Measurements from ENCODE around the gene GABRB2.

GABRB2 gene

GRCh38 chr5:161544350-161544765, 2.2 kb downstream of the GABRB2 start:
- no peak overlapping the region for H2BK12ac ChIP-seq (ENCODE audit: low read length in 2 of 2)
- peaks cover 12% of the 10 kb centered on the region for H3K4me1 ChIP-seq (ENCODE audit: control insufficient read depth, insufficient read depth, low read depth, low read length)
- no peak overlapping the region for H2AK5ac ChIP-seq (ENCODE audit: low read length, severe bottlenecking)
- H3K4me3 ChIP-seq (ENCODE audit: insufficient read depth in 1 of 2, low read depth in 1 of 2, low read length in 2 of 2): no peak overlapping the region
- peaks cover 43 to 49% of the 10 kb centered on the region in 2 experiments for H3K27me3 ChIP-seq (ENCODE audit: control insufficient read depth in 1 of 2, insufficient read depth in 1 of 2, low read length in 2 of 2)
- no peak overlapping the region for H3K4ac ChIP-seq (ENCODE audit: low read depth in 1 of 2, low read length in 2 of 2)
- no peaks in the 10 kb centered on the region for H3K79me1 ChIP-seq (replicated peaks; ENCODE audit: low read length, poor library complexity, severe bottlenecking)
- no peak overlapping the region for H3K14ac ChIP-seq (ENCODE audit: low read length in 2 of 2)
- no peak overlapping the region for H3K27ac ChIP-seq (ENCODE audit: low read length, poor library complexity, severe bottlenecking)
- H4K8ac ChIP-seq (ENCODE audit: low read length): no peak overlapping the region
- H2BK120ac ChIP-seq (ENCODE audit: low read depth, low read length): no peak overlapping the region
- H3K18ac ChIP-seq (ENCODE audit: low read depth in 1 of 2, low read length in 2 of 2): no peak overlapping the region
- WGBS: 0% methylated on average over 7 of the region's 7 CpGs
- H2AFZ ChIP-seq (ENCODE audit: low read depth, low read length): no peak overlapping the region
- DNase-seq: peak; percentile 16
- H2BK15ac ChIP-seq (ENCODE audit: low read depth, poor library complexity, severe bottlenecking): no peak overlapping the region
- H3K4me2 ChIP-seq (ENCODE audit: low read length, poor library complexity, severe bottlenecking): no peak overlapping the region
- no peak overlapping the region for H3K23ac ChIP-seq (ENCODE audit: low read length in 2 of 2)
- H3K36me3 ChIP-seq (ENCODE audit: control insufficient read depth in 1 of 2, insufficient read depth in 2 of 2, low read depth in 1 of 2, low read length in 2 of 2): no peaks in the 10 kb centered on the region
- no peak overlapping the region for H4K91ac ChIP-seq (ENCODE audit: low read length)
- no peak overlapping the region for H3K9ac ChIP-seq (ENCODE audit: low read length)
- no peaks in the 10 kb centered on the region for H3K9me3 ChIP-seq (ENCODE audit: control insufficient read depth, low read length)
- H2BK5ac ChIP-seq (ENCODE audit: low read depth, low read length, poor library complexity, severe bottlenecking): no peak overlapping the region

- Histone ChIP-seq H2AFZ (ENCODE audit: low read depth, low read length) (no peak overlapping the region), H2AK5ac (ENCODE audit: low read length, severe bottlenecking) (no peak overlapping the region), H4K91ac (ENCODE audit: low read length) (no peak overlapping the region), H2BK120ac (ENCODE audit: low read depth, low read length) (no peak overlapping the region), H3K36me3 (ENCODE audit: control insufficient read depth in 1 of 2, insufficient read depth in 2 of 2, low read depth in 1 of 2, low read length in 2 of 2) (no peaks in the 10 kb centered on the region), H3K23ac (ENCODE audit: low read length in 2 of 2) (no peak overlapping the region), H2BK5ac (ENCODE audit: low read depth, low read length, poor library complexity, severe bottlenecking) (no peak overlapping the region), H3K9ac (ENCODE audit: low read length) (no peak overlapping the region), H3K4me1 (ENCODE audit: control insufficient read depth, insufficient read depth, low read depth, low read length) (no peaks in the 10 kb centered on the region), H3K4ac (ENCODE audit: low read depth in 1 of 2, low read length in 2 of 2) (no peak overlapping the region), H2BK12ac (ENCODE audit: low read length in 2 of 2) (no peak overlapping the region), H4K8ac (ENCODE audit: low read length) (no peak overlapping the region), H3K27me3 (ENCODE audit: control insufficient read depth in 1 of 2, insufficient read depth in 1 of 2, low read length in 2 of 2) (no peaks in the 10 kb centered on the region), H3K4me2 (ENCODE audit: low read length, poor library complexity, severe bottlenecking) (no peak overlapping the region), H3K14ac (ENCODE audit: low read length in 2 of 2) (no peak overlapping the region), H3K79me1 (replicated peaks; ENCODE audit: low read length, poor library complexity, severe bottlenecking) (no peaks in the 10 kb centered on the region), H2BK15ac (ENCODE audit: low read depth, poor library complexity, severe bottlenecking) (no peak overlapping the region), H3K18ac (ENCODE audit: low read depth in 1 of 2, low read length in 2 of 2) (no peak overlapping the region), H3K9me3 (ENCODE audit: control insufficient read depth, low read length) (no peaks in the 10 kb centered on the region), H3K4me3 (ENCODE audit: insufficient read depth in 1 of 2, low read depth in 1 of 2, low read length in 2 of 2) (no peak overlapping the region), H3K27ac (ENCODE audit: low read length, poor library complexity, severe bottlenecking) (no peak overlapping the region)
- no peak for DNase-seq
- 36% methylated on average over 1 of the region's 1 CpG for WGBS
These were observed 7.5 kb downstream of the GABRB2 start for GRCh38 chr5:161539016-161539415.

GRCh38 chr5:161535762-161536161, 10.8 kb downstream of the GABRB2 start:
- 46% methylated on average over 1 of the region's 2 CpGs for WGBS
- Histone ChIP-seq H3K79me1 (replicated peaks; ENCODE audit: low read length, poor library complexity, severe bottlenecking) (no peaks in the 10 kb centered on the region), H3K23ac (ENCODE audit: low read length in 2 of 2) (no peak overlapping the region), H2BK12ac (ENCODE audit: low read length in 2 of 2) (no peak overlapping the region), H2BK5ac (ENCODE audit: low read depth, low read length, poor library complexity, severe bottlenecking) (no peak overlapping the region), H3K9me3 (ENCODE audit: control insufficient read depth, low read length) (no peaks in the 10 kb centered on the region), H3K4me2 (ENCODE audit: low read length, poor library complexity, severe bottlenecking) (no peak overlapping the region), H2AK5ac (ENCODE audit: low read length, severe bottlenecking) (no peak overlapping the region), H3K18ac (ENCODE audit: low read depth in 1 of 2, low read length in 2 of 2) (no peak overlapping the region), H4K8ac (ENCODE audit: low read length) (no peak overlapping the region), H2AFZ (ENCODE audit: low read depth, low read length) (no peak overlapping the region), H3K36me3 (ENCODE audit: control insufficient read depth in 1 of 2, insufficient read depth in 2 of 2, low read depth in 1 of 2, low read length in 2 of 2) (no peaks in the 10 kb centered on the region), H3K14ac (ENCODE audit: low read length in 2 of 2) (no peak overlapping the region), H4K91ac (ENCODE audit: low read length) (no peak overlapping the region), H3K4me1 (ENCODE audit: control insufficient read depth, insufficient read depth, low read depth, low read length) (no peaks in the 10 kb centered on the region), H2BK15ac (ENCODE audit: low read depth, poor library complexity, severe bottlenecking) (no peak overlapping the region), H2BK120ac (ENCODE audit: low read depth, low read length) (no peak overlapping the region), H3K4ac (ENCODE audit: low read depth in 1 of 2, low read length in 2 of 2) (no peak overlapping the region), H3K27ac (ENCODE audit: low read length, poor library complexity, severe bottlenecking) (no peak overlapping the region), H3K4me3 (ENCODE audit: insufficient read depth in 1 of 2, low read depth in 1 of 2, low read length in 2 of 2) (no peak overlapping the region), H3K27me3 (ENCODE audit: control insufficient read depth in 1 of 2, insufficient read depth in 1 of 2, low read length in 2 of 2) (no peaks in the 10 kb centered on the region), H3K9ac (ENCODE audit: low read length) (no peak overlapping the region)
- DNase-seq: no peak

DNA sequence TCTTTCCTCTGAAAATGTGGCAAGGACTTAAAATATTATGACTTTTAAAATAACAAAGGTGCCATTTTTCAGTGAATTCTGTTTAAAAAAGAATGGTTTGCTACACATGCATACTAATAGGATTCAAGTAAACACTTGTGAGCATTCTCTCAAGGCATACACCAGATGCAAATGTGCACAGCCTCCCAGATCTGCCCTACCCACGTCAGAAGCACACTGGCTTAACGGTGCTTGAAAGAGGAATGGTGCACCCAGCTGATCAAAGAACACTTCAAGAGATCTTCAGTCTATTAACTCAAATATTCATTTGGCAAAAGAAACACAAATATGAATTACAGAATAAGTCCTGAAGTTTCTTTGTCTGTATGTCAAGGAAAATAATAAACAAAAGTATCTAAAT, 15.8 kb downstream of the GABRB2 start:
- Histone ChIP-seq H3K27me3 (ENCODE audit: control insufficient read depth in 1 of 2, insufficient read depth in 1 of 2, low read length in 2 of 2) (no peaks in the 10 kb centered on the region), H2BK15ac (ENCODE audit: low read depth, poor library complexity, severe bottlenecking) (no peak overlapping the region), H3K4me1 (ENCODE audit: control insufficient read depth, insufficient read depth, low read depth, low read length) (no peaks in the 10 kb centered on the region), H3K18ac (ENCODE audit: low read depth in 1 of 2, low read length in 2 of 2) (no peak overlapping the region), H2BK12ac (ENCODE audit: low read length in 2 of 2) (no peak overlapping the region), H2AK5ac (ENCODE audit: low read length, severe bottlenecking) (no peak overlapping the region), H2BK5ac (ENCODE audit: low read depth, low read length, poor library complexity, severe bottlenecking) (no peak overlapping the region), H3K14ac (ENCODE audit: low read length in 2 of 2) (no peak overlapping the region), H3K27ac (ENCODE audit: low read length, poor library complexity, severe bottlenecking) (no peak overlapping the region), H3K4me3 (ENCODE audit: insufficient read depth in 1 of 2, low read depth in 1 of 2, low read length in 2 of 2) (no peak overlapping the region), H3K4ac (ENCODE audit: low read depth in 1 of 2, low read length in 2 of 2) (no peak overlapping the region), H2BK120ac (ENCODE audit: low read depth, low read length) (no peak overlapping the region), H4K8ac (ENCODE audit: low read length) (no peak overlapping the region), H3K9me3 (ENCODE audit: control insufficient read depth, low read length) (no peaks in the 10 kb centered on the region), H2AFZ (ENCODE audit: low read depth, low read length) (no peak overlapping the region), H3K23ac (ENCODE audit: low read length in 2 of 2) (no peak overlapping the region), H3K36me3 (ENCODE audit: control insufficient read depth in 1 of 2, insufficient read depth in 2 of 2, low read depth in 1 of 2, low read length in 2 of 2) (no peaks in the 10 kb centered on the region), H3K79me1 (replicated peaks; ENCODE audit: low read length, poor library complexity, severe bottlenecking) (no peaks in the 10 kb centered on the region), H3K4me2 (ENCODE audit: low read length, poor library complexity, severe bottlenecking) (no peak overlapping the region), H3K9ac (ENCODE audit: low read length) (no peak overlapping the region), H4K91ac (ENCODE audit: low read length) (no peak overlapping the region)
- DNase-seq: no peak
- 45% methylated on average over 2 of the region's 2 CpGs for WGBS

All from mesenchymal stem cell (in vitro differentiated cells and primary cell).